HCT116 (cell line): ENCODE data around the gene SNTG2. TPM values are rescaled to one million over a fixed set of nuclear protein-coding genes. Genes with fewer than 3 reads are reported as not detected.

Experiments
- ATAC-seq: fragments of 200-7000 bp; cut with Tn5 transposase; 2 replicates; pipeline ENCODE4 v1.9.1; 2020; ENCODE audit warnings: mild to moderate bottlenecking, moderate library complexity
- BruUV-seq: library from RNA; stranded (reverse); fragments of 400-500 nt; replicated peaks from 2 replicates; lab custom pipeline; 2021; lab: Mats Ljungman, UMichigan
- CTCF ChIA-PET: fragments of 300-600 bp; sonication (Branson Sonifier 250); formaldehyde crosslinking; loops from one replicate; lab custom pipeline; 2021; ENCODE audit warnings: antibody characterized with exemption; lab: Charles Lee
- POLR2A ChIA-PET: fragments of 300-600, 350-600 bp; sonication (Branson Sonifier 250); formaldehyde crosslinking; loops from one replicate; lab custom pipeline; 2021; ENCODE audit warnings: antibody characterized with exemption; lab: Charles Lee
- RAD21 ChIA-PET, 2 experiments: fragments of 300-600 bp; sonication (Branson Sonifier 250); formaldehyde crosslinking; loops; one replicate each; lab custom pipeline; 2023; ENCODE audit warnings: low total read pairs in 2 of 2; ENCODE audit not compliant: uncharacterized antibody in 2 of 2, unreplicated experiment in 2 of 2, low non-redundant PET in 1 of 2; lab: Charles Lee
- DNase-seq: peaks from one replicate; pipeline ENCODE4 v3.0.0-alpha.2; 2010; ENCODE audit warnings: low read depth, low spot score
- H2AFZ ChIP-seq: fragments of 200-600 bp; shearing (Covaris generic), sonication (generic); 2 replicates; pipeline ENCODE4 v1.6.1; 2017; ENCODE audit warnings: low read depth, mixed run types, mixed read lengths, antibody characterized with exemption, low read length; ENCODE audit not compliant: poor library complexity, severe bottlenecking
- H3K27ac ChIP-seq: 2 replicates; pipeline ENCODE4 v1.5.1; 2012; ENCODE audit warnings: low read depth, low read length
- H3K27me3 ChIP-seq: fragments of 200-600 bp; sonication (generic); 2 replicates; pipeline ENCODE4 v1.6.1; 2016; ENCODE audit warnings: mixed run types, low read length, mixed read lengths; ENCODE audit not compliant: insufficient read depth
- H3K36me3 ChIP-seq, 2 experiments: fragments of 200-500 bp in 1 of 2; fragments of 200-600 bp in 1 of 2; sonication (Bioruptor generic) in 1 of 2; sonication (generic) in 1 of 2; 2 replicates each; pipeline versions ENCODE4 v1.5.1 to v1.6.1; 2014 to 2016; ENCODE audit warnings: low read length in 2 of 2, inconsistent platforms in 1 of 2, mixed read lengths in 1 of 2, mixed run types in 1 of 2; ENCODE audit not compliant: insufficient read depth in 2 of 2, control insufficient read depth in 1 of 2
- H3K4me1 ChIP-seq, 2 experiments: fragments of 200-600 bp in 1 of 2; sonication (generic) in 1 of 2; 2 replicates each; pipeline versions ENCODE4 v1.5.1 to v1.6.1; 2012 to 2017; ENCODE audit warnings: low read length in 2 of 2, inconsistent platforms in 1 of 2, mild to moderate bottlenecking in 1 of 2, mixed read lengths in 1 of 2, mixed run types in 1 of 2, moderate library complexity in 1 of 2; ENCODE audit not compliant: insufficient read depth in 2 of 2, control insufficient read depth in 1 of 2
- H3K4me2 ChIP-seq: fragments of 200-600 bp; sonication (generic); 2 replicates; pipeline ENCODE4 v1.6.1; 2017; ENCODE audit warnings: mixed run types, low read length, mixed read lengths
- H3K4me3 ChIP-seq, 2 experiments: fragments of 200-600 bp in 1 of 2; sonication (generic) in 1 of 2; replicated peaks in 1 of 2; 2 replicates each; pipeline ENCODE4 v1.5.1; 2011 to 2016; ENCODE audit warnings: low read length in 2 of 2, control low read depth in 1 of 2, low read depth in 1 of 2, mild to moderate bottlenecking in 1 of 2, mixed read lengths in 1 of 2, mixed run types in 1 of 2
- H3K79me2 ChIP-seq: fragments of 200-600 bp; sonication (generic); 2 replicates; pipeline ENCODE4 v1.6.1; 2017; ENCODE audit warnings: mild to moderate bottlenecking, mixed run types, low read length, moderate library complexity, mixed read lengths; ENCODE audit not compliant: insufficient read depth
- H3K9ac ChIP-seq: fragments of 200-600 bp; sonication (generic); 2 replicates; pipeline ENCODE4 v1.6.1; 2016; ENCODE audit warnings: low read length, mixed read lengths
- H3K9me2 ChIP-seq: fragments of 200-600 bp; sonication (generic), shearing (Covaris generic); 2 replicates; pipeline ENCODE4 v1.6.1; 2017; ENCODE audit warnings: mixed run types, mild to moderate bottlenecking, moderate library complexity; ENCODE audit not compliant: insufficient read depth
- H3K9me3 ChIP-seq, 2 experiments: fragments of 200-500 bp in 1 of 2; fragments of 200-600 bp in 1 of 2; sonication (Bioruptor generic) in 1 of 2; sonication (generic) in 1 of 2; 2 replicates each; pipeline ENCODE4 v1.6.1; 2014 to 2017; ENCODE audit warnings: low read length in 2 of 2, mixed read lengths in 2 of 2, inconsistent platforms in 1 of 2, low read depth in 1 of 2, mild to moderate bottlenecking in 1 of 2, mixed run types in 1 of 2, moderate library complexity in 1 of 2; ENCODE audit not compliant: control insufficient read depth in 1 of 2, insufficient read depth in 1 of 2
- H4K20me1 ChIP-seq: fragments of 200-600 bp; sonication (generic), shearing (Covaris generic); 2 replicates; pipeline ENCODE4 v1.6.1; 2017; ENCODE audit warnings: mixed run types, mild to moderate bottlenecking, moderate library complexity; ENCODE audit not compliant: insufficient read depth
- CEBPB ChIP-seq: IDR thresholded peaks from 2 replicates; pipeline ENCODE4 v1.6.1; 2012; ENCODE audit warnings: low read depth
- EZH2 ChIP-seq: fragments of 200-600 bp; sonication (generic); IDR thresholded peaks from 2 replicates; pipeline ENCODE4 v1.6.1; 2017; ENCODE audit warnings: antibody characterized with exemption, mixed run types
- EZH2phosphoT487 ChIP-seq: fragments of 200-600 bp; IDR thresholded peaks from 2 replicates; pipeline ENCODE4 v1.6.1; 2018; ENCODE audit warnings: antibody characterized with exemption, borderline replicate concordance
- FOSL1 ChIP-seq: IDR thresholded peaks from 2 replicates; pipeline ENCODE4 v1.6.1; 2012; ENCODE audit warnings: low read depth
- JUND ChIP-seq: IDR thresholded peaks from 2 replicates; pipeline ENCODE4 v1.6.1; 2012
- POLR2A ChIP-seq: IDR thresholded peaks from 2 replicates; pipeline ENCODE4 v1.7.0; 2011; ENCODE audit warnings: borderline replicate concordance; ENCODE audit not compliant: insufficient read depth, insufficient read length; ENCODE audit errors: extremely low read depth
- RAD21 ChIP-seq: IDR thresholded peaks from 2 replicates; pipeline ENCODE4 v1.6.1; 2012; ENCODE audit warnings: low read depth, mild to moderate bottlenecking
- SIN3A ChIP-seq: IDR thresholded peaks from 2 replicates; pipeline ENCODE4 v1.6.1; 2012; ENCODE audit warnings: low read depth
- SP1 ChIP-seq: IDR thresholded peaks from 2 replicates; pipeline ENCODE4 v1.6.1; 2012; ENCODE audit warnings: low read depth
- SRF ChIP-seq: IDR thresholded peaks from 2 replicates; pipeline ENCODE4 v1.6.1; 2012; ENCODE audit warnings: low read depth
- TCF7L2 ChIP-seq: IDR thresholded peaks from 2 replicates; pipeline ENCODE4 v1.7.0; 2011; ENCODE audit warnings: borderline replicate concordance, inconsistent platforms; ENCODE audit not compliant: insufficient read depth, insufficient read length; ENCODE audit errors: extremely low read depth
- YY1 ChIP-seq: IDR thresholded peaks from 2 replicates; pipeline ENCODE4 v1.6.1; 2011; ENCODE audit warnings: low read length, low read depth, moderate library complexity, mild to moderate bottlenecking; ENCODE audit not compliant: insufficient replicate concordance; ENCODE audit errors: extremely low read depth
- ZFX ChIP-seq: fragments of 450-650 bp; IDR thresholded peaks from 2 replicates; pipeline ENCODE4 v1.6.1; 2017
- ZNF274 ChIP-seq: fragments of 200-500 bp; sonication (Bioruptor generic); IDR thresholded peaks from 2 replicates; pipeline ENCODE4 v1.6.1; 2014; ENCODE audit warnings: mild to moderate bottlenecking, low read depth, low read length, inconsistent platforms
- intact Hi-C: fragments of 100-400 bp; cut with micrococcal nuclease; formaldehyde crosslinking; loops from 2 replicates; pipeline ENCODE4 v1.10.0; 2022
- total RNA-seq: library from RNA; stranded (reverse); gene quantifications from one replicate; pipeline ENCODE4 v1.2.1, GENCODE V29; 2021; ENCODE audit not compliant: unreplicated experiment
- TF ChIP-seq, protein P1 (sequence below): IDR thresholded peaks from 2 replicates; pipeline ENCODE4 v1.6.1; 2012
- TF ChIP-seq, protein P2 (sequence below): IDR thresholded peaks from 2 replicates; pipeline ENCODE4 v1.6.1; 2011; ENCODE audit warnings: mild to moderate bottlenecking, low read length, moderate library complexity; ENCODE audit not compliant: insufficient replicate concordance; ENCODE audit errors: extremely low read depth
- TF ChIP-seq, protein P3 (sequence below): IDR thresholded peaks from 2 replicates; pipeline ENCODE4 v1.6.1; 2012
- TF ChIP-seq, protein P4 (sequence below): IDR thresholded peaks from 2 replicates; pipeline ENCODE4 v1.6.1; 2012; ENCODE audit warnings: low read depth

The SNTG2 gene
- total RNA-seq, 1 experiment from 2014 or later = not detected

DNA sequence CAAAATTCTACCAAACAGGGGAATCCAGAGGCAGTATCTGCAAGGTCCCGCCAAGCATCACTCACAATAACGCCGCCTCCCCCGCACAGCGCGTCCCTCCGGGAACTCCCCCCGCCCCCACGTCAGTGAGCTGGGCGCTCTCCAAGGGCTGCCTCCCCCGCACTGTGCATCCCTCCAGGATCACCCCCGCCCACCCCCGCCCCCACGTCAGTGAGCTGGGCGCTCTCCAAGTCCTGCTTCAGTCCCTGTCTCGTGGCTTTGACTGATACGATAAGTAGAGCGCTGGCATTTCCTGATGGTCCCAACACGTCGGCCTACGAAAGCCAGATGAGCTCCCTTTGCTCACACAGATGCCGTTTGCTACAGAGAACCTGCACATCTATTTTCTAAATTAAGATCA is 331.9 kb downstream of the SNTG2 start:
- POLR2A ChIA-PET = no interaction called here
- Histone ChIP-seq H3K4me1 (no peaks in the 10 kb centered on the region; a peak in 1 of 4 replicates), H3K9me3 (no peaks in the 10 kb centered on the region), H3K9me2 (no peaks in the 10 kb centered on the region), H3K27ac (no peak overlapping the region), H3K36me3 (no peaks in the 10 kb centered on the region), H4K20me1 (no peaks in the 10 kb centered on the region), H3K27me3 (no peaks in the 10 kb centered on the region), H2AFZ (no peak overlapping the region), H3K79me2 (no peaks in the 10 kb centered on the region), H3K9ac (no peak overlapping the region), H3K4me3 (no peak overlapping the region), H3K4me2 (no peak overlapping the region)
- no peak for DNase-seq
- no TSS peak for BruUV-seq
- TF ChIP-seq YY1 (no peak), TCF7L2 (no peak), EZH2phosphoT487 (no peak), EZH2 (no peak), ZNF274 (no peak), FOSL1 (no peak), CEBPB (no peak), SRF (no peak), POLR2A (no peak), RAD21 (no peak), SIN3A (no peak), JUND (no peak), SP1 (no peak), ZFX (no peak)
- TF ChIP-seq, protein P1, sequence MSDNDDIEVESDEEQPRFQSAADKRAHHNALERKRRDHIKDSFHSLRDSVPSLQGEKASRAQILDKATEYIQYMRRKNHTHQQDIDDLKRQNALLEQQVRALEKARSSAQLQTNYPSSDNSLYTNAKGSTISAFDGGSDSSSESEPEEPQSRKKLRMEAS = no peak
- TF ChIP-seq, protein P2, sequence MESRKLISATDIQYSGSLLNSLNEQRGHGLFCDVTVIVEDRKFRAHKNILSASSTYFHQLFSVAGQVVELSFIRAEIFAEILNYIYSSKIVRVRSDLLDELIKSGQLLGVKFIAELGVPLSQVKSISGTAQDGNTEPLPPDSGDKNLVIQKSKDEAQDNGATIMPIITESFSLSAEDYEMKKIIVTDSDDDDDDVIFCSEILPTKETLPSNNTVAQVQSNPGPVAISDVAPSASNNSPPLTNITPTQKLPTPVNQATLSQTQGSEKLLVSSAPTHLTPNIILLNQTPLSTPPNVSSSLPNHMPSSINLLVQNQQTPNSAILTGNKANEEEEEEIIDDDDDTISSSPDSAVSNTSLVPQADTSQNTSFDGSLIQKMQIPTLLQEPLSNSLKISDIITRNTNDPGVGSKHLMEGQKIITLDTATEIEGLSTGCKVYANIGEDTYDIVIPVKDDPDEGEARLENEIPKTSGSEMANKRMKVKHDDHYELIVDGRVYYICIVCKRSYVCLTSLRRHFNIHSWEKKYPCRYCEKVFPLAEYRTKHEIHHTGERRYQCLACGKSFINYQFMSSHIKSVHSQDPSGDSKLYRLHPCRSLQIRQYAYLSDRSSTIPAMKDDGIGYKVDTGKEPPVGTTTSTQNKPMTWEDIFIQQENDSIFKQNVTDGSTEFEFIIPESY = no peak
- TF ChIP-seq, protein P3, sequence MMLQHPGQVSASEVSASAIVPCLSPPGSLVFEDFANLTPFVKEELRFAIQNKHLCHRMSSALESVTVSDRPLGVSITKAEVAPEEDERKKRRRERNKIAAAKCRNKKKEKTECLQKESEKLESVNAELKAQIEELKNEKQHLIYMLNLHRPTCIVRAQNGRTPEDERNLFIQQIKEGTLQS = no peak
- TF ChIP-seq, protein P4, sequence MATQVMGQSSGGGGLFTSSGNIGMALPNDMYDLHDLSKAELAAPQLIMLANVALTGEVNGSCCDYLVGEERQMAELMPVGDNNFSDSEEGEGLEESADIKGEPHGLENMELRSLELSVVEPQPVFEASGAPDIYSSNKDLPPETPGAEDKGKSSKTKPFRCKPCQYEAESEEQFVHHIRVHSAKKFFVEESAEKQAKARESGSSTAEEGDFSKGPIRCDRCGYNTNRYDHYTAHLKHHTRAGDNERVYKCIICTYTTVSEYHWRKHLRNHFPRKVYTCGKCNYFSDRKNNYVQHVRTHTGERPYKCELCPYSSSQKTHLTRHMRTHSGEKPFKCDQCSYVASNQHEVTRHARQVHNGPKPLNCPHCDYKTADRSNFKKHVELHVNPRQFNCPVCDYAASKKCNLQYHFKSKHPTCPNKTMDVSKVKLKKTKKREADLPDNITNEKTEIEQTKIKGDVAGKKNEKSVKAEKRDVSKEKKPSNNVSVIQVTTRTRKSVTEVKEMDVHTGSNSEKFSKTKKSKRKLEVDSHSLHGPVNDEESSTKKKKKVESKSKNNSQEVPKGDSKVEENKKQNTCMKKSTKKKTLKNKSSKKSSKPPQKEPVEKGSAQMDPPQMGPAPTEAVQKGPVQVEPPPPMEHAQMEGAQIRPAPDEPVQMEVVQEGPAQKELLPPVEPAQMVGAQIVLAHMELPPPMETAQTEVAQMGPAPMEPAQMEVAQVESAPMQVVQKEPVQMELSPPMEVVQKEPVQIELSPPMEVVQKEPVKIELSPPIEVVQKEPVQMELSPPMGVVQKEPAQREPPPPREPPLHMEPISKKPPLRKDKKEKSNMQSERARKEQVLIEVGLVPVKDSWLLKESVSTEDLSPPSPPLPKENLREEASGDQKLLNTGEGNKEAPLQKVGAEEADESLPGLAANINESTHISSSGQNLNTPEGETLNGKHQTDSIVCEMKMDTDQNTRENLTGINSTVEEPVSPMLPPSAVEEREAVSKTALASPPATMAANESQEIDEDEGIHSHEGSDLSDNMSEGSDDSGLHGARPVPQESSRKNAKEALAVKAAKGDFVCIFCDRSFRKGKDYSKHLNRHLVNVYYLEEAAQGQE = no peak
- RAD21 ChIA-PET = no interaction called here
- intact Hi-C loops = no loop called here
- CTCF ChIA-PET = no interaction called here
- ATAC-seq = no peak
